AG09309 (cell line): ENCODE data around the gene ALDH7A1.
A peak's percentile ranks its signal among the peaks of the same experiment; 100 is the strongest.

Source experiments
- DNase-seq: peaks from one replicate; pipeline ENCODE4 v3.0.0-alpha.2; 2010; ENCODE audit warnings: low read depth
- H3K4me3 ChIP-seq: 2 replicates; pipeline ENCODE4 v1.5.1; 2011; ENCODE audit warnings: mild to moderate bottlenecking, low read depth, low read length, moderate library complexity; ENCODE audit not compliant: control insufficient read depth
- TF ChIP-seq, protein P1 (sequence below): IDR thresholded peaks from 2 replicates; pipeline ENCODE4 v1.5.1; 2011; ENCODE audit warnings: mild to moderate bottlenecking, low read depth, low read length, inconsistent platforms; ENCODE audit not compliant: insufficient read depth, control insufficient read depth; ENCODE audit errors: missing control alignments

The ALDH7A1 gene

DNA sequence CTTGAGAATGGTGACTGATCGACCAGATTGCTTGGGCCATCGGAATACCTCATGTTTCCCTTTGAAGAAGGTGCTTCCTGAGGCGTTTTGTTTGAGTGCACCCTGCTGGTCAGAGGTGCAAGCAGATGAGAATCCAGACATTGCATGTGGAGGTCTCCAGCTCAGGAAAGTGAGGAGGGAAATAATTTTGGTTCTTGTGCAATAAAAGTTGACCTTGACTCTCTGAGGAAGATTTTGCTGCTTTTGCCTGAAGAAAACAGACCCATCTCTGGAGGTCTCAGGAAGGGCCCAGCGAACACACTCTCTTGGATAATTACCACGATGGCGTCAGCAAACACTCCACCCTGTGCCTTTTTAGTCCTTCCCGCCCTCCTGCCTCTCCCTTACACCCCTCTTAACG lies 102.1 kb downstream of the ALDH7A1 start:
- DNase-seq: no peak
- TF ChIP-seq, protein P1, sequence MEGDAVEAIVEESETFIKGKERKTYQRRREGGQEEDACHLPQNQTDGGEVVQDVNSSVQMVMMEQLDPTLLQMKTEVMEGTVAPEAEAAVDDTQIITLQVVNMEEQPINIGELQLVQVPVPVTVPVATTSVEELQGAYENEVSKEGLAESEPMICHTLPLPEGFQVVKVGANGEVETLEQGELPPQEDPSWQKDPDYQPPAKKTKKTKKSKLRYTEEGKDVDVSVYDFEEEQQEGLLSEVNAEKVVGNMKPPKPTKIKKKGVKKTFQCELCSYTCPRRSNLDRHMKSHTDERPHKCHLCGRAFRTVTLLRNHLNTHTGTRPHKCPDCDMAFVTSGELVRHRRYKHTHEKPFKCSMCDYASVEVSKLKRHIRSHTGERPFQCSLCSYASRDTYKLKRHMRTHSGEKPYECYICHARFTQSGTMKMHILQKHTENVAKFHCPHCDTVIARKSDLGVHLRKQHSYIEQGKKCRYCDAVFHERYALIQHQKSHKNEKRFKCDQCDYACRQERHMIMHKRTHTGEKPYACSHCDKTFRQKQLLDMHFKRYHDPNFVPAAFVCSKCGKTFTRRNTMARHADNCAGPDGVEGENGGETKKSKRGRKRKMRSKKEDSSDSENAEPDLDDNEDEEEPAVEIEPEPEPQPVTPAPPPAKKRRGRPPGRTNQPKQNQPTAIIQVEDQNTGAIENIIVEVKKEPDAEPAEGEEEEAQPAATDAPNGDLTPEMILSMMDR: peak; percentile 24
- H3K4me3 ChIP-seq: no peak overlapping the region

DNA sequence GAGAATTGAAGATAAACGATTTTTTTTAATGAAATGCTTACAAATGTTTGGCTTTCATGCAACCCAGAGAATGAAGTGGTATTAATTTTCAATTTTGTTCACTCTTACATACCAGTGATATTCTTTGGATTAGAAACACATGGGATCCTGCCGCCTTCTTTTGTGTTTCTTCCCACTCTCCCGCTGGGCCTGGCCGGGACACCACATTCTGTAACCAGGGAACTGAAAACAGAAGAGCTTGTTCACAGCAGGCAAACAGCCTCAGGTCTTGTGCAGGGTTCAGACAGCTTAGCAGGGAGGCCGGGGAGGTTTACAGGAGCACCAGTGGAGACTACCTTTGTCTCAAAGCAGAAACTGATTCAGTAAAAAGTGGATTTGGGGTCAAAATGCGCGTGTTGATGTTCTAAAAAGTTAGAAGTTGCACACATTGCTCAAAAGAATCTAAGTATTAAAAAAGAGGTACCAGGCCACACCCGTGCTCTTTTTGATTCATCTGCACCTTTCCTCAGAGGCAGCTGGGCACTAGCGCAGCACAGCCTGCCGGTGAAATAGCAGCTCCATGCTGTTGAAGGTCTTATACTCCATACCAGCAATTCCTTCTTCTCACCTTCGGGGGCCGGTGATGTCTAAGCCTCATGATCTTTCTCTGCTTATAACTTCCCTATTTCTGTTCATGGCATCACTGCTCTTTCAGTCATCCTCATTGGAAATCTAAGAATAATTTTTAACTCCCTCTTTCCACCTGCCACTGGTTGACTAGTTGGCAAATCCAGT lies 104.7 kb downstream of the ALDH7A1 start:
- no peak overlapping the region for H3K4me3 ChIP-seq
- DNase-seq: no peak
- TF ChIP-seq, protein P1: peak; percentile 41

DNA sequence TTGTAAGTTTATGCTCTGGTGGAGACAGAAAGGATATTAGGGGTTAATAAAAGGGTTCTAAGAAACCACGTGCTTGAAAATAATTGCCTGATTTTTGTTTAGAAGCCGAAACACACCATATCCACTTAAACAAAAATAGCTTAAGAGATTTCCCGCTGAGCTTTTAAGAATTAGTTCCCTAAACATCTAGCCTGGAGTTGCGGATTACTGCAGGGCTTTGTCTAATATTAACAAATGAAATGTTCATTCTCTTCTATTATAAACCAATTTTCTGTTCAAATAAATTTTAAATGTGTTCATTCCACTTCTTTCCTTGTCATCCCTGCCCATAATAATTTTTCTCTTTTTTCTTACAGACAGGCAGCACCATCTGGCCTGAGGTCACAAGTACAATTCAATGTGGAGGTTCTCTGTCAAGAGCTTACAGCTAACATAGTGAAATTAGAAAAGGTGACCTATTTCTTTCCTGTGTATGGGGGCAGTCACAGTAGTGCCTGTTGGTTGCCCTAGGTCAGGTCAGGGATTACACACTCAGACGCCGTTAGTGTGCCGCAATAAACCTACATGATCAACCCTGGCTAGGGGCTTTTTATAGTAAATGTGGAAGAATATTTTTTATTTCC lies 106.5 kb downstream of the ALDH7A1 start:
- no peak overlapping the region for H3K4me3 ChIP-seq
- DNase-seq: no peak
- TF ChIP-seq, protein P1: no peak

DNA sequence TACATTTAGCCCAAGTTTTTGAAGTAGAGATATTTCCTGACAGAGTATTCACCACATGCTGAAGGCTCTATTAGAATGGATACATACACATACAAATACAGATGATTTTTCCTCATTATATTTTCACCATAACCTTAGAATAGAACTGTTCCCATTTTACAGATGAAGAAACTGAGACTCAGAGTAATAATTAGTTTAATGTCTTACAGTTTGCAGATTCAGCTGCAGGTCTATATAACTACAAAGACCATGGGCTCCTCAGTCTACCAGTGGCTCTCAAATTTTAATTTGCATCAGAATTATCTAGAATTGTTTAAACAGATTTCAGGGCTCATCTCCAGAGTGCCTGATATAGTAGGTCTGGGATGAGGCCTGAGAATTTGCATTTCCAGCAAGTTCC lies 107.4 kb downstream of the ALDH7A1 start:
- no peak overlapping the region for H3K4me3 ChIP-seq
- DNase-seq: no peak
- TF ChIP-seq, protein P1: no peak

DNA sequence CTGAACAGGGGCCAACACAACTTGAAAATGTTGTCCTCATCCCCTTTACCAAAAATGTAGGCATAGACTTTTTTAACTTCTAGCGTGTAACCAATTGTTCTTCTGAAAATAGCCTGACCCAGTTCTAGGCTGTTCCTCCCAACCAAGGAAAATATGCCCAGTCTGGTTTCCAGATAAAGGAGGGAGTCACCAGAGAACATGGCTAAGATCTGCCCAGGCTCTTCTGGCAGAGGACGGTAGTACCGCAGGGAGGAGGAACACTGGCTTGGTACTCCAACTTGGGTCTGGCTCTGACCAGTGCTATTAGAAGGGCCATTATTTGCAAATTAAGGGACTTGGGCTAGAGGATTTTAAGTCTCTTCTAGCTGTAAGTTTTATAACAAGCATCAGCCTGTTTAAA lies 108.7 kb downstream of the ALDH7A1 start:
- no peak overlapping the region for H3K4me3 ChIP-seq
- TF ChIP-seq, protein P1: no peak
- no peak for DNase-seq

DNA sequence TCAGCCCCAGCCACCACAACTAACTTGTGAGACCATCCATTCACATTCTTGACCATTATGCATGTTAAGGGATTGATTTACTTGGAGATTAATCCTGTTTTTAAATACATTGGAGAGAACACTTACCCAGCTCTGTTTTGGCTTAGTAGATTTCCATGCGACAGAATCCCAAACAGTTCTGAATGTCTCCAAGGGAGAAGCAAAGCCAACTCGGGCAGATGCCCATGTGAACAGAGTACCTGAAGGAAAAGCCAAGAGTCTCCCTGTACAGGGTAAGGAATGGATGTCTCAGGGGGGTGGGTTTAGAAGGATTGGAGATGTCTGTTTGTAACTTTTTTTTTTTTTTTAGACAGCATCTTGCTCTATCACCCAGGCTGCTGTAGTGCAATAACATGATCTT lies 110.8 kb downstream of the ALDH7A1 start:
- H3K4me3 ChIP-seq: no peak overlapping the region
- no peak for DNase-seq
- TF ChIP-seq, protein P1: no peak
